ENCODE results near the gene TRIM62.

TRIM62 gene

DNA sequence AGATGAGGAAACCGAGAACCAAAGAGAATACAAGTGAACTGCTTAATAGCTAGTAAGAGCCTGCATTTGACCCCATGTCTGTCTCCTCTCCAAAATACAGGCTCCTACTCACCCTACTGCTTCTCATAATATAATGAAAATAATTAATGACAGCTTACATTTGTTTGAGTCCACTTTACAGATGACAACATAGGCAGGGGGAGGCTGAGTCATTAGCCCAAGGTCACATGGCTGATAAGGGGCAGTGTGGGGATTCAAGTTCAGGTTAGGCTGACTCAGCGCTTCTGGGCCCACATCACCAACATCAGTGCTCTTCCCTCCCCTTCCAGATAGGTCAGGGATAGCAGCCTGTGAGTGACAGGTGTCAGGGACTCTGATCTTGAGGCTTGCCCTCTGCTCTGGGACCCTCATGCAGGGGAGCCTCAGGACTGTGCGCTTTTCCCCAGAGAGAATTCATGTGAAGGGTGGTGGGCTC, 84.7 kb downstream of the TRIM62 start:
- DNase-seq = no peak

DNA sequence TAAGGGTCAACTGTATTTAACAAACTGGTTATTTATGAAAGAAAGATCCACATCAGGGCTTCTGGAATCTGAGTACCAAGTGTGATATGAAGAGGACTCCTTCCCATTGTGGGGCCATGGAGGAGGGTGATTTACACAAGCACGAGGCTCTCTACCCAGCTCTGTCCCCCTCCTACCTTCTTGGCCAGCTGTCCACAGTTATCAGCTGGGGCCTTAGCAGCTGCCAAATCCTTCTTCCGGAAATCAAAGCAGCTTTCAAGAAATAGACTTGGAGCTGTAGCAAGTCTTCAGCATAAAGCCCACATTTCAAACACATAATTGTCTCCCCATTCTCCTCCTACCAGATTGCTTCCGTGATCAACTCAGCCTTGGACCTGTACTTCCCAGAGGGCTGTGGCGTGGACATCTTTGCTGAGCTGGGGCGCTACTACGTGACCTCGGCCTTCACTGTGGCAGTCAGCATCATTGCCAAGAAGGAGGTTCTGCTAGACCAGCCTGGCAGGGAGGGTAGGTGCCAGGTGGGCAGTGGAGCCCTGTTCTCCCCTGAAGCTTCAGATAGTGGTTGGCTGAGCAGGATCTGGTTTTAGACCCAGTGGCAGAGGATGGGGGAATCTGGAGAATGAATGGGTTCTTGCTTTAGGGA, 85.4 kb downstream of the TRIM62 start:
- DNase-seq = no peak

Measured in NCI-H1417 (cell line).